Measurements from ENCODE around the gene TRMT61B. TPM values are rescaled to one million over a fixed set of nuclear protein-coding genes. Genes with fewer than 3 reads are reported as not detected.
A peak's percentile ranks its signal among the peaks of the same experiment; 100 is the strongest.

TRMT61B gene
- total and polyA plus RNA-seq, 9 of the 15 experiments (the other 6 are each of a cell fraction or from before 2014, with no cell fraction given), result 13.2 to 28.3 (median 19.5) TPM

DNA sequence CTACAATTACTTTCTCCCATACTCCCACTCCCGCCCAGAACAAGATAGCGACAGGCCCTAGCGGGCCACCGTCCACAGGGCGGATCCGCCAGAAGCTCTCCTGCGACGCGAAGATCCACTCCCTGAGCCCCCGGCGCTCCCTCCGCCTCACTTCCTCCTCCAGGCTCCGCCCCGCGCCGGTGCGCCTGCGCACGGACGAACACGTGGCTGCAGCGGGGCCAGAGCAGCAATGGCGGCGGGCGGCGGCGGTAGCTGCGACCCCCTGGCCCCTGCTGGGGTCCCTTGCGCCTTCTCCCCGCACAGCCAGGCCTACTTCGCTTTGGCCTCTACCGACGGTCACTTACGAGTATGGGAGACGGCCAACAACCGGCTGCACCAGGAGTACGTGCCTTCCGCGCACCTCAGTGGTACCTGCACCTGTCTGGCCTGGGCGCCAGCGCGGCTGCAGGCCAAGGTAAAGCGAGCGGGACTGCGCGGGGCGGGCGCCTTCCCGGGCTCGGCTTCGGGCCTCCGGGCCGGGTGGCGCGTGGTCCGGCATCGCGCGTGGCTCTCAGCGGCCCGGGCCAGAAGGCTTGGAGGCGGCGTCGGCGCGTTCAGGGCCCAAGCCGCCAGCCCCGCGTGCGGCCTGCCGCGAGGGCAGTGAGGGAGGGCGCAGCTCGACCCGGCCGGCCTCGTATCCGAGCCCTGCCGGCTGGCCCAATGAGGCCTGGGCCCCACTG is 24.5 kb upstream of the TRMT61B start, which contains the start of gene WDR43 (continued):
- TF ChIP-seq ZNF717 (CRISPR knock-in tag; IDR thresholded peaks at IDR 0.05), result no peak
- no peak for TF ChIP-seq SRF (CRISPR knock-in tag; IDR thresholded peaks at IDR 0.05)
- TF ChIP-seq NFE2L1 (tag; IDR thresholded peaks at IDR 0.05; ENCODE audit: borderline replicate concordance, low read depth), result no peak
- TF ChIP-seq ZNF165 (CRISPR knock-in tag; IDR thresholded peaks at IDR 0.05; ENCODE audit: borderline replicate concordance), result no peak
- TF ChIP-seq, protein P1, sequence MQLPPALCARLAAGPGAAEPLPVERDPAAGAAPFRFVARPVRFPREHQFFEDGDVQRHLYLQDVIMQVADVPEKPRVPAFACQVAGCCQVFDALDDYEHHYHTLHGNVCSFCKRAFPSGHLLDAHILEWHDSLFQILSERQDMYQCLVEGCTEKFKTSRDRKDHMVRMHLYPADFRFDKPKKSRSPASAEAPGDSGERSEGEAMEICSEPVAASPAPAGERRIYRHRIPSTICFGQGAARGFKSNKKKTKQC (CRISPR knock-in tag; IDR thresholded peaks at IDR 0.05), result peak; percentile 75; the same call in 1 of the 2 replicates
- no peak for TF ChIP-seq BDP1 (IDR thresholded peaks at IDR 0.05; ENCODE audit: insufficient read depth, insufficient read length)
- peak; percentile 83 for TF ChIP-seq ZFX (CRISPR knock-in tag; IDR thresholded peaks at IDR 0.05)
- no peak for TF ChIP-seq CREBBP (IDR thresholded peaks at IDR 0.05; ENCODE audit: low read depth, low read length)
- TF ChIP-seq, protein P2, sequence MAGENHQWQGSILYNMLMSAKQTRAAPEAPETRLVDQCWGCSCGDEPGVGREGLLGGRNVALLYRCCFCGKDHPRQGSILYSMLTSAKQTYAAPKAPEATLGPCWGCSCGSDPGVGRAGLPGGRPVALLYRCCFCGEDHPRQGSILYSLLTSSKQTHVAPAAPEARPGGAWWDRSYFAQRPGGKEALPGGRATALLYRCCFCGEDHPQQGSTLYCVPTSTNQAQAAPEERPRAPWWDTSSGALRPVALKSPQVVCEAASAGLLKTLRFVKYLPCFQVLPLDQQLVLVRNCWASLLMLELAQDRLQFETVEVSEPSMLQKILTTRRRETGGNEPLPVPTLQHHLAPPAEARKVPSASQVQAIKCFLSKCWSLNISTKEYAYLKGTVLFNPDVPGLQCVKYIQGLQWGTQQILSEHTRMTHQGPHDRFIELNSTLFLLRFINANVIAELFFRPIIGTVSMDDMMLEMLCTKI (IDR thresholded peaks at IDR 0.05; ENCODE audit: partially characterized antibody), result no peak
- TF ChIP-seq, protein P3, sequence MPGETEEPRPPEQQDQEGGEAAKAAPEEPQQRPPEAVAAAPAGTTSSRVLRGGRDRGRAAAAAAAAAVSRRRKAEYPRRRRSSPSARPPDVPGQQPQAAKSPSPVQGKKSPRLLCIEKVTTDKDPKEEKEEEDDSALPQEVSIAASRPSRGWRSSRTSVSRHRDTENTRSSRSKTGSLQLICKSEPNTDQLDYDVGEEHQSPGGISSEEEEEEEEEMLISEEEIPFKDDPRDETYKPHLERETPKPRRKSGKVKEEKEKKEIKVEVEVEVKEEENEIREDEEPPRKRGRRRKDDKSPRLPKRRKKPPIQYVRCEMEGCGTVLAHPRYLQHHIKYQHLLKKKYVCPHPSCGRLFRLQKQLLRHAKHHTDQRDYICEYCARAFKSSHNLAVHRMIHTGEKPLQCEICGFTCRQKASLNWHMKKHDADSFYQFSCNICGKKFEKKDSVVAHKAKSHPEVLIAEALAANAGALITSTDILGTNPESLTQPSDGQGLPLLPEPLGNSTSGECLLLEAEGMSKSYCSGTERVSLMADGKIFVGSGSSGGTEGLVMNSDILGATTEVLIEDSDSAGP (CRISPR knock-in tag; IDR thresholded peaks at IDR 0.05), result peak; percentile 94
- TF ChIP-seq ZNF316 (IDR thresholded peaks at IDR 0.05), result no peak
- no peak for TF ChIP-seq MAFF (IDR thresholded peaks at IDR 0.05; ENCODE audit: low read length)
- TF ChIP-seq HDGF (IDR thresholded peaks at IDR 0.05), result no peak
- no peak for TF ChIP-seq BACH1 (tag; IDR thresholded peaks at IDR 0.05)
- no peak for TF ChIP-seq WHSC1 (IDR thresholded peaks at IDR 0.05; ENCODE audit: low read length)
- TF ChIP-seq STAT5A (IDR thresholded peaks at IDR 0.05; ENCODE audit: borderline replicate concordance, low read length), result no peak
- no peak for TF ChIP-seq ZFP1 (CRISPR knock-in tag; IDR thresholded peaks at IDR 0.05)
- TF ChIP-seq SAFB (IDR thresholded peaks at IDR 0.05; ENCODE audit: borderline replicate concordance, low read depth, low read length), result no peak
- TF ChIP-seq CBX1 (IDR thresholded peaks at IDR 0.05; ENCODE audit: low read depth), result no peak
- TF ChIP-seq, protein P4, sequence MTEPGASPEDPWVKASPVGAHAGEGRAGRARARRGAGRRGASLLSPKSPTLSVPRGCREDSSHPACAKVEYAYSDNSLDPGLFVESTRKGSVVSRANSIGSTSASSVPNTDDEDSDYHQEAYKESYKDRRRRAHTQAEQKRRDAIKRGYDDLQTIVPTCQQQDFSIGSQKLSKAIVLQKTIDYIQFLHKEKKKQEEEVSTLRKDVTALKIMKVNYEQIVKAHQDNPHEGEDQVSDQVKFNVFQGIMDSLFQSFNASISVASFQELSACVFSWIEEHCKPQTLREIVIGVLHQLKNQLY (CRISPR knock-in tag; conservative IDR thresholded peaks at IDR 0.05), result peak in 1 of 2 experiments; percentile 88; a peak in 1 of 4 replicates
- TF ChIP-seq RCOR1 (IDR thresholded peaks at IDR 0.05; ENCODE audit: borderline replicate concordance in 1 of 2, low read depth in 2 of 2, low read length in 2 of 2), result peak in 1 of 2 experiments; percentile 78; a peak in 2 of 4 replicates
- 0 out of 2 replicates have a peak, but pooled peaks have one; percentile 8 for TF ChIP-seq OTX1 (CRISPR knock-in tag; IDR thresholded peaks at IDR 0.05)
- no peak for TF ChIP-seq DPF2 (IDR thresholded peaks at IDR 0.05)
- no peak for TF ChIP-seq RBM39 (optimal IDR thresholded peaks at IDR 0.05; ENCODE audit: low read depth, low read length)
